ENCODE measurements around the gene OR52K2.
"Not testable (repeated sequence)": the region's sequence is repeated elsewhere in the genome, so short reads cannot be mapped to it uniquely, and the experiment has no call there.

Gene OR52K2

DNA sequence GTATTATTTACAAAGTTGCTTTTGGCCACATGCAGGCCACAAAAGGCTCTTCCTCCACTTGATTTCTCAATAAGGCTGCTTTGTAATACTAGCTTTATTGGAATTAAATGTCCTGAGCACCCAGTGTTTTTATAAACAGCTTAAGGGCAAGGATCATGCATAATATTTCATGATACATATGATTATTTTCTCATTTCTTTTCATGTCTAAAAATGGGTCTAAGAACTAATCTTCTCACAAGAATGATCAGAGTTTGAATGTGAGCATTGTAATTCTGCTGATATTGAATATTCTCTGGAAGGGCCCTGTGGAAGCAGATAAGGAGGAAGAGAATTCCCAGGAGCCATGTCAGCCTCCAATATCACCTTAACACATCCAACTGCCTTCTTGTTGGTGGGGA is at the start of gene OR52K2:
OR52K2 (plus strand) TSS at position 301 of the 400 bp plus-strand sequence; CDS start at position 346, 45 bp downstream.
- no peak for DNase-seq

- DNase-seq, result not testable (repeated sequence)
Measured at GRCh38 chr11:4406206-4406605, 42.9 kb upstream of the OR52K2 start.

DNA sequence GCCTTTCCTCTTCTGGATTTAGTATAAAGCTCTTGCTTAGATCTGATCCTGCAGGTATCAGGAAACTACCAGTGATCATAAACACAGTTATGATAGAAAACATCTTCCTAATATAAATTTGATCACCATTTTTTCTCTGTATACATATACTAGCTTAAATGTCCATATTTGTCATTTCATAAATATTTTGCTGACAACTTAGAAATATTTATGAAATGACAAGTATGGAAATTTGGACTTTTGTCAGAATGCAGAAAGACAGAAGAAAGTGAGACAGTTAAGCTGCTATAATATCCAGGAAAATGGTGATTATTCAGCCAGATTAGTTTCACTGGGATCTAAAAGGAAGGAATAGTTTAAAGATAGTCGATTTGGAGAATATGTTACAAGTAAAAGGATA is 32.8 kb upstream of the OR52K2 start:
- no peak for DNase-seq

- no peak for DNase-seq
Measured at GRCh38 chr11:4416816-4417215, 32.3 kb upstream of the OR52K2 start.

DNA sequence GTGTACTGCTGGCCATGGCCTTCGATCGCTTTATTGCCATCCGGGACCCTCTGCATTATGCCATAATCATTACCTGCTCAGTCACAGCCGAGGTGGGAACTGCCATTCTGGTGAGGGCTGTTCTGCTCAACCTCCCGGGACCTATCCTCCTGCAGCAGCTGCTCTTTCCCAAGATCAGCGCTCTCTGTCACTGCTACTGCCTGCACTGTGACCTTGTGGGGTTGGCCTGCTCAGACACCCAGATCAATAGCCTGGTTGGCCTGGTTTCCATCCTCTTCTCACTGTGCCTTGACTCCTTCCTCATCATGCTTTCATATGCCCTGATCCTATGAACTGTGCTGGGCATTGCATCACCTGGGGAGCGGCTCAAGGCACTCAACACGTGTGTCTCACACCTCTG is 30.7 kb upstream of the OR52K2 start:
- no peak for DNase-seq

GRCh38 chr11:4430051-4430450 is 19.0 kb upstream of the OR52K2 start:
- DNase-seq, result no peak

DNA sequence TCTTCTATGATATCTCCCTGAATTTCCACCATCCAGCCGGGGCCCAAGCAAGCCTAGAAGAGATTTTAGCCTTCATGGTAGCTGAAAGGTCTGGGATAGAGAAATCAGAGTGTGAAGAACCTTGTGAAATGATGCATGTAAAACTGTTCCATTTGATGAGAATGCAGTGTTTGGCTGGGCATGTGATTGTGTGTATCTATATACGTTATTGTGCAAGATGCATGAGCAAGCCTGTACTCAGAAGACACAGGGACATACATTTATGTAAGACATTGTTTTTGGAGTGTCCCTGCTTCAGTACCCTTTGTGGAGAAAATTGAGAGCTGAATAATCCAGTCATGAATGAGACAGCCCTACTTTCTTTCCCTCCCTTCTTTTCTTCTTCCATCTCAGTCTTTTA is 15.2 kb upstream of the OR52K2 start:
- no peak for DNase-seq

- no peak for DNase-seq
Measured at GRCh38 chr11:4436411-4436810, 12.7 kb upstream of the OR52K2 start.

GRCh38 chr11:4441515-4441914 is 7.6 kb upstream of the OR52K2 start:
- DNase-seq, result no peak

DNA sequence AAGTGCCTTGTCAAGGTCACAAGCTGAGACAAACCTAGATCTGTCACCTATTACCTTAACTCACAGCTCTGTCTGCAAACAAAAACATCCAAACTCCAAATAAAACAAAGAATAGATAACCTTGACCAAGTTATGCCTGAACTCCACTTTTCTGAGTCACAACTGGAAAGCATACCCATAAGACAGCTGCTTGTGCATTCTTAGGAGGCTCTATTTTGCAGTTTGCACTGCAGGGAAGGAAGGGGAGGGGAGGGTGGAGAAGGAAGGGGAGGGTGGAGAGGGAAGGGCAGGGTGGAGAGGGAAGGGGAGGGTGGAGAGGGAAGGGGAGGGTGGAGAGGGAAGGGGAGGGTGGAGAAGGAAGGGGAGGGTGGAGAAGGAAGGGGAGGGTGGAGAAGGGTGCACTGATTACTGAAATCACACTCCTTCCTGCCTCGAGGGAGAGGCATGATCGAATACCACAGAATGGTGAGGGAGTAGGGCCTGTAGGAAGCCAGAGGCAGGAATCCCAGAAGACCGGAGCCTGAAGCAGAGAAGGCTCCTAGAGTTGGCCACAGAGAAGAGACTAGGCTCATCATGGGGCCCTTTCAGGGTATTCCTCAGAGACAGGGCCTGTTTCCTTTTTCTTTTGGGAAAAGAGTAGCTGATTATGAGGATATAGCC is 5.7 kb upstream of the OR52K2 start:
- DNase-seq, result no peak

- DNase-seq, result no peak
Measured at GRCh38 chr11:4453118-4453517, 4.0 kb downstream of the OR52K2 start.

GRCh38 chr11:4454021-4454420 is 4.9 kb downstream of the OR52K2 start:
- no peak for DNase-seq

GRCh38 chr11:4455419-4455818 is 6.3 kb downstream of the OR52K2 start:
- DNase-seq, result no peak

DNA sequence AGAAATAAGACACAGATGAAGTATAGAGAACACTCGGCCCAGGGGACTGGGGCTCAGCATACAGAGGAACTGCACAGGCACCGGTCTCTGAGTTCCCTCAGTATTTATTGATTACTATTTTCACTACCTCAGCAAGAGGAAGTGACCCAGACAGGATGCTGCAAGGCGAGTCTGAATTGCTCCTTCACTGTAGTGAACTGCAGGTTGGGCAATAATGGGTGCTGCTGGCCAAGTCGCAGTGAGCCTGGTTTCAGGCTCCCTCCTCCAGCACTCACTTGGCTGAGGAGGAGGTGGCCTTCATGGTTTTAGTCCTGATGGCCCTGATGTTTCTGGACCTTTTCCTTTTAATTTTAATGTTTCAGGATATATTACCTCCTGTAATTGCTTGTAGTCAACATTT is 10.4 kb downstream of the OR52K2 start:
- DNase-seq, result no peak

- no peak for DNase-seq
Measured at GRCh38 chr11:4460151-4460550, 11.1 kb downstream of the OR52K2 start.

DNA sequence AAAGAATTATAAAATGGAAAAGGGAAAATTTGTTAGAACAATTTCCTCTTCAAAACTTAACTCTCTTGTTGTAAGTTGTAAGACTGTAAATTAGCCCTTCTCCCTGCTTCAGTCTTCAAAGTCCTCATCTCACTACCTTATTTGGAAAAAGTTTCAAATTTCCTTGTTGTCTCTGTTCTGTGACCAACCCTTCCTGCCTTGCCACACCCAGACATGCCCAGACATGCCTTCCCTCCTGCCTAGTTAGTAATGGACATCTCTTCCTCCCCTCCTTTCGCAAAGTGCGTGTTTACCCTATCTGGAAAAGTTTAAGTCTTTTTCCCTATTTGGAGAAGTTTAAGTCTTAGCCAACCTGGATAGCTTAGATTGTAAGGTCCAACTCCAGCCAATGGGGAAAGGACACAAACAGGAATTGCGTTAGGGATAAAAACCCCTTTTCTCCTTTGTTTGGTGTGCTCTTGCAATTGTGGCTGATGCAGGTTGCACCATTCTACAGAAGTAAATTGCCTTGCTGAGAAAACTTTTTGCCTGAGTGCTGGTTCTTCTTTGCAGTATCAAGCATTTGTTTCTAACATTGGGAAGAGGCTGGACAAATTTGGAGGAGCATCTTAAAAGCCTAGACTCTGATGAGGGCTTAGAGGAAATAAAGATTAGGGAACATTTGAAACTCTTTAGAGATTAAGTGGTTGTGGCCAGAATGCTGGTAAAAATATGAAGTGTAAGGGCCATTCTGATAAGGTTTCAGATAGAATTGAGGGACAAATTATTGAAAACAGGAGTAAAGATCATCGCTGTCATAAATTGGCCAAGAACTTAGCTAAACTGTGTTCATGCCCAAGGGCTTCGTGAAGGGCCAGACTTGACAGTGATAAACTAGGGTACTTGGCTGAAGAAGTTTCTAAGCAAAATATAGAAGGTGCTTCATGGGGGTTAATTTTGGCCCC is 15.4 kb downstream of the OR52K2 start:
- DNase-seq, result no peak

GRCh38 chr11:4465407-4465806 is 16.3 kb downstream of the OR52K2 start:
- no peak for DNase-seq

DNA sequence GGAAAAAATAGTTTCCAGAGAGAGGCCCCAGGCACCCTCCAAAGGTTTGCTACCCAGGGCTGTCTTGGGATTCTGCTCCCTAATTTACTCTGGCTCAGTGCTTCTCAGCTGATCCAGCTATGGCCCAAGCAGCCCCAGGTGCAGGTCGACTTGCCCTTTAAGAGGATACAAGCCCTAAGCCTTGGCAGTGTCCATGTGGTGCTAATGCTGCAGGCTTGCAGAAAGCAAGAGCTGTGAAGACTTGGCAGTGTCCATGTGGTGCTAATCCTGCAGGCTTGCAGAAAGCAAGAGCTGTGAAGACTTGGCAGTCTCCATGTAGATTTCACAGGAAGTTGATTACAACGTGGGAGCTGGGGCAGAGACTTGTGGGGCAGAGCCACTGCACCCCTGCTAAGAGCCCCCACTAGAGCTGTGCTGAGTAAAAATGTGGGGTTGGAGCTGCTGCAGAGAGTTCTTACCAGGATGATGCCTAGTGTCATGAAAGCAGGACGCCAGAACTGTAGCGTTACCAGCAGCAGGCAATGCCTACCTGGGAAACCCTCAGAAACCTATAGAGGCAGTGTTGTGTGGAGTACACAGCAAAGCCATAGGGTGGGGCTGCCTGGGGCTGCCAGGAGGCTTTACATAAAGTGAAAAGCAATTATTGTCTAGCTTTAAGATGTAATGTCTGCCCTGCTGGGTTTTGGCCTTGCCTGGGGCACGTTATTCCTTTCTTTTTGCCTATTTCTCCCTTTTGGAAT is 17.2 kb downstream of the OR52K2 start:
- DNase-seq, result no peak

DNA sequence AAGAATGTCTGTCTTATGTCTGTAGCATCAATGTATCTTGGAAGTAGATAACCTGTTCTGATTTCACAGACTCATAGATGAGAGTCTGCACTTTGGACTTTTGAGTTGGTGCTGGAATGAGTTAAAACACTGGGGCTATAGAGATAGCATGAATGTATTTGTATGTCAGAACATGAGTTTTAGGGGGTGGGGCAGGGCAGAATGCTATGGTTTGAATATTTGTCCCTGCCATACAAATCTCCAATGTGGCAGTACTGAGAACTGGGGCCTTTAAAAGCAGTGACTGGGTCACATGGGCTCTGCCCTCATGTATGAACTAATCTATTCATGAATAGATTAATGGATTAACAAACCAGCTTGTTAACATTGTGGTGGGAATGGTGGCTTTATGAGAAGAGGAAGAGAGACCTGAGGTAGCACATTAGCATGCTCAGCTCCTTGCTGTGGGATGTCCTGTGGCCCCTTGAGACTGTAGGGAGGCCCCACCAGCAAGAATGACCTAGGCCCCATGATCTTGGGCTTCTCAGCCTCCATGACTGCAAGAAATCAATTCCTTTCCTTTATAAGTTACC is 17.9 kb downstream of the OR52K2 start:
- no peak for DNase-seq

GRCh38 chr11:4467811-4468606 is 18.9 kb downstream of the OR52K2 start:
- DNase-seq, result no peak

GRCh38 chr11:4479644-4480043 is 30.5 kb downstream of the OR52K2 start:
- DNase-seq, result no peak

GRCh38 chr11:4480577-4481239 is 31.6 kb downstream of the OR52K2 start:
- no peak for DNase-seq
